H9 (cell line): ENCODE measurements around the gene DPM1. TPM values are rescaled to one million over a fixed set of nuclear protein-coding genes. Genes with fewer than 3 reads are reported as not detected.

Experiments used
- DNase-seq: peaks from one replicate; pipeline ENCODE4 v3.0.0-alpha.2; 2017
- H2AFZ ChIP-seq: one replicate; pipeline ENCODE4 v1.6.1; 2013; ENCODE audit warnings: mild to moderate bottlenecking, low read length, control low read depth, moderate library complexity
- H2AK5ac ChIP-seq: 2 replicates; pipeline ENCODE4 v1.6.1; 2013; ENCODE audit warnings: low read length, control low read depth, mixed read lengths; ENCODE audit not compliant: insufficient read length
- H2BK120ac ChIP-seq: one replicate; pipeline ENCODE4 v1.6.1; 2013; ENCODE audit warnings: low read depth, mild to moderate bottlenecking, low read length, control low read depth, inconsistent platforms; ENCODE audit not compliant: poor library complexity, severe bottlenecking
- H2BK12ac ChIP-seq: 2 replicates; pipeline ENCODE4 v1.6.1; 2013; ENCODE audit warnings: low read length, control low read depth, mixed read lengths, low read depth; ENCODE audit not compliant: insufficient read length
- H2BK15ac ChIP-seq: 2 replicates; pipeline ENCODE4 v1.6.1; 2013; ENCODE audit warnings: low read depth, low read length, control low read depth
- H2BK20ac ChIP-seq: one replicate; pipeline ENCODE4 v1.6.1; 2013; ENCODE audit warnings: low read depth, mild to moderate bottlenecking, low read length, control low read depth, inconsistent platforms; ENCODE audit not compliant: poor library complexity, severe bottlenecking
- H2BK5ac ChIP-seq: 2 replicates; pipeline ENCODE4 v1.6.1; 2013; ENCODE audit warnings: low read length, control low read depth, mixed read lengths; ENCODE audit not compliant: insufficient read length
- H3K14ac ChIP-seq: 2 replicates; pipeline ENCODE4 v1.6.1; 2013; ENCODE audit warnings: low read length, control low read depth; ENCODE audit not compliant: insufficient read depth
- H3K18ac ChIP-seq: 2 replicates; pipeline ENCODE4 v1.6.1; 2013; ENCODE audit warnings: low read depth, mild to moderate bottlenecking, mixed read lengths, low read length, control low read depth; ENCODE audit not compliant: insufficient read length
- H3K23ac ChIP-seq: 2 replicates; pipeline ENCODE4 v1.6.1; 2013; ENCODE audit warnings: low read length, control low read depth, mixed read lengths, low read depth; ENCODE audit not compliant: insufficient read length
- H3K23me2 ChIP-seq: 2 replicates; pipeline ENCODE4 v1.6.1; 2013; ENCODE audit warnings: low read depth, mild to moderate bottlenecking, mixed read lengths, low read length, control low read depth; ENCODE audit not compliant: insufficient read length, poor library complexity, severe bottlenecking
- H3K27ac ChIP-seq: 2 replicates; pipeline ENCODE4 v1.5.1; 2013; ENCODE audit warnings: low read length, control low read depth, mixed read lengths, low read depth; ENCODE audit not compliant: insufficient read length
- H3K27me3 ChIP-seq: 2 replicates; pipeline ENCODE4 v1.6.1; 2013; ENCODE audit warnings: low read length, control low read depth, inconsistent platforms; ENCODE audit not compliant: insufficient read depth
- H3K4ac ChIP-seq: 2 replicates; pipeline ENCODE4 v1.6.1; 2013; ENCODE audit warnings: low read depth, mild to moderate bottlenecking, control low read depth, inconsistent platforms, low read length, moderate library complexity
- H3K4me1 ChIP-seq: 2 replicates; pipeline ENCODE4 v1.6.1; 2013; ENCODE audit warnings: low read length, control low read depth, inconsistent platforms; ENCODE audit not compliant: insufficient read depth
- H3K4me2 ChIP-seq: 2 replicates; pipeline ENCODE4 v1.6.1; 2013; ENCODE audit warnings: low read length, control low read depth, mixed read lengths; ENCODE audit not compliant: insufficient read length, insufficient read depth
- H3K56ac ChIP-seq: 2 replicates; pipeline ENCODE4 v1.6.1; 2013; ENCODE audit warnings: low read depth, mild to moderate bottlenecking, mixed read lengths, low read length, control low read depth; ENCODE audit not compliant: insufficient read length
- H3K79me1 ChIP-seq: 2 replicates; pipeline ENCODE4 v1.6.1; 2013; ENCODE audit warnings: low read depth, mild to moderate bottlenecking, moderate library complexity, low read length, control low read depth, inconsistent platforms; ENCODE audit not compliant: insufficient read depth, poor library complexity, severe bottlenecking
- H3K79me2 ChIP-seq: 2 replicates; pipeline ENCODE4 v1.6.1; 2013; ENCODE audit warnings: low read length, control low read depth, inconsistent platforms; ENCODE audit not compliant: insufficient read depth
- H3K9ac ChIP-seq: 2 replicates; pipeline ENCODE4 v1.6.1; 2013; ENCODE audit warnings: low read length, control low read depth, mixed read lengths; ENCODE audit not compliant: insufficient read length; ENCODE audit errors: extremely low read depth
- H3K9me3 ChIP-seq: one replicate; pipeline ENCODE4 v1.6.1; 2013; ENCODE audit warnings: low read depth, low read length, inconsistent platforms; ENCODE audit not compliant: control insufficient read depth
- H3T11ph ChIP-seq: one replicate; pipeline ENCODE4 v1.6.1; 2013; ENCODE audit warnings: mild to moderate bottlenecking, low read length, control low read depth, inconsistent platforms
- H4K20me1 ChIP-seq: one replicate; pipeline ENCODE4 v1.6.1; 2013; ENCODE audit not compliant: control insufficient read depth, insufficient read length, insufficient read depth
- H4K5ac ChIP-seq: 2 replicates; pipeline ENCODE4 v1.6.1; 2013; ENCODE audit warnings: low read depth, mild to moderate bottlenecking, mixed read lengths, low read length, control low read depth; ENCODE audit not compliant: insufficient read length
- H4K8ac ChIP-seq: replicated peaks from 2 replicates; pipeline ENCODE4 v1.6.1; 2013; ENCODE audit warnings: low read length, control low read depth, mixed read lengths, low read depth; ENCODE audit not compliant: insufficient read length
- H4K91ac ChIP-seq: 2 replicates; pipeline ENCODE4 v1.6.1; 2013; ENCODE audit warnings: low read depth, mild to moderate bottlenecking, moderate library complexity, mixed read lengths, low read length, control low read depth; ENCODE audit not compliant: insufficient read length
- H3K27ac Mint-ChIP-seq, 3 experiments: 2 replicates in 2 of 3; 3 replicates in 1 of 3; pipeline ENCODE4 v1.8.0; 2020 to 2021; ENCODE audit warnings: mixed read lengths in 3 of 3, mild to moderate bottlenecking in 1 of 3, moderate library complexity in 1 of 3
- H3K27me3 Mint-ChIP-seq: 2 replicates; pipeline ENCODE4 v1.8.0; 2021; ENCODE audit warnings: low read depth, mild to moderate bottlenecking, moderate library complexity, mixed read lengths
- H3K36me3 Mint-ChIP-seq, 3 experiments: 2 replicates in 2 of 3; 3 replicates in 1 of 3; pipeline ENCODE4 v1.8.0; 2020 to 2021; ENCODE audit warnings: low read depth in 3 of 3, mixed read lengths in 3 of 3; ENCODE audit not compliant: insufficient read depth in 1 of 3
- H3K4me1 Mint-ChIP-seq, 2 experiments: 2 replicates each; pipeline ENCODE4 v1.8.0; 2020; ENCODE audit warnings: mixed read lengths in 2 of 2
- H3K4me3 Mint-ChIP-seq, 2 experiments: 2 replicates in 1 of 2; 3 replicates in 1 of 2; pipeline ENCODE4 v1.8.0; 2020 to 2021; ENCODE audit warnings: mild to moderate bottlenecking in 2 of 2, mixed read lengths in 2 of 2, moderate library complexity in 1 of 2
- H3K9me3 Mint-ChIP-seq, 2 experiments: 2 replicates in 1 of 2; 3 replicates in 1 of 2; pipeline ENCODE4 v1.8.0; 2020; ENCODE audit warnings: mild to moderate bottlenecking in 2 of 2, mixed read lengths in 2 of 2, moderate library complexity in 1 of 2
- WGBS: extraction: QIAGEN DNeasy Blood & Tissue Kit; methylation state at CpG from one replicate; pipeline ENCODE4 v1.1.7; 2013; ENCODE audit warnings: missing lambda C conversion rate, low lambda C conversion rate, mixed read lengths; ENCODE audit not compliant: insufficient read length; ENCODE audit errors: extremely low coverage; 5-methylcytosine and 5-hydroxymethylcytosine counted together
- total RNA-seq: library from RNA; stranded (reverse); gene quantifications from 2 replicates; pipeline ENCODE4 v1.2.1, GENCODE V29; 2021
- TF ChIP-seq, protein P1 (sequence below): fragments of 200-600 bp; sonication (generic); conservative IDR thresholded peaks from 3 replicates; pipeline ENCODE4 v1.8.0; 2021; ENCODE audit warnings: antibody characterized with exemption, mild to moderate bottlenecking

Gene DPM1
- total RNA-seq, 1 experiment from 2014 or later: 64.0 TPM

DNA sequence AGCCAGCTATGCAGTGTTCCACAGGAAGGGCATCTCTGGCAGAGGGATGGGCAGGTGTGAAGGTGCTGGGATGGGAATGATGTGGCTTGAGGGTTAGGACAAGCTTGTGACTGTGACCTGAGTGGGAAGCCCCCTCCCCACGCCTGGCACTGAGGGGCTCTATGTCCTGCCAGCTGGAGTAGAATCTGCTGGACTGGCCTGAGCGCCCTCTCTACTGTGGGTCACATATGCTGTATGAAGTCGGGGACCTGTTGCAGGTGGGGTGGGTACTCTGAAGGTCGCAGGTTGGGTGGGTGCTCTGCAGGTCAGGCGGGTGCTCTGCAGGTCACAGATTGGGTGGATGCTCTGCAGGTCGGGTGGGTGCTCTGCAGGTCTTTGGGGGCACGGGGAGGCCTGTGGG lies 44.3 kb upstream of the DPM1 start:
- Histone ChIP-seq H3K79me1 (no peaks in the 10 kb centered on the region), H3K4me2 (no peak overlapping the region), H2BK15ac (no peak overlapping the region), H3K4ac (no peak overlapping the region), H3K4me1 (no peaks in the 10 kb centered on the region), H2AK5ac (no peak overlapping the region), H4K8ac (no peak overlapping the region), H4K5ac (no peak overlapping the region), H2BK12ac (no peak overlapping the region), H4K91ac (no peak overlapping the region), H2BK5ac (no peak overlapping the region), H3K9ac (no peak overlapping the region), H3K9me3 (no peaks in the 10 kb centered on the region), H3K27me3 (no peaks in the 10 kb centered on the region), H2BK20ac (no peak overlapping the region), H3K56ac (no peak overlapping the region), H3K79me2 (no peaks in the 10 kb centered on the region), H4K20me1 (no peaks in the 10 kb centered on the region), H3K23me2 (no peaks in the 10 kb centered on the region), H3K23ac (no peak overlapping the region), H2AFZ (no peak overlapping the region), H3K18ac (no peak overlapping the region), H3K27ac (no peak overlapping the region), H3T11ph (no peak overlapping the region), H2BK120ac (no peak overlapping the region), H3K14ac (no peak overlapping the region)
- H3K4me3 Mint-ChIP-seq: no peak overlapping the region
- TF ChIP-seq, protein P1, sequence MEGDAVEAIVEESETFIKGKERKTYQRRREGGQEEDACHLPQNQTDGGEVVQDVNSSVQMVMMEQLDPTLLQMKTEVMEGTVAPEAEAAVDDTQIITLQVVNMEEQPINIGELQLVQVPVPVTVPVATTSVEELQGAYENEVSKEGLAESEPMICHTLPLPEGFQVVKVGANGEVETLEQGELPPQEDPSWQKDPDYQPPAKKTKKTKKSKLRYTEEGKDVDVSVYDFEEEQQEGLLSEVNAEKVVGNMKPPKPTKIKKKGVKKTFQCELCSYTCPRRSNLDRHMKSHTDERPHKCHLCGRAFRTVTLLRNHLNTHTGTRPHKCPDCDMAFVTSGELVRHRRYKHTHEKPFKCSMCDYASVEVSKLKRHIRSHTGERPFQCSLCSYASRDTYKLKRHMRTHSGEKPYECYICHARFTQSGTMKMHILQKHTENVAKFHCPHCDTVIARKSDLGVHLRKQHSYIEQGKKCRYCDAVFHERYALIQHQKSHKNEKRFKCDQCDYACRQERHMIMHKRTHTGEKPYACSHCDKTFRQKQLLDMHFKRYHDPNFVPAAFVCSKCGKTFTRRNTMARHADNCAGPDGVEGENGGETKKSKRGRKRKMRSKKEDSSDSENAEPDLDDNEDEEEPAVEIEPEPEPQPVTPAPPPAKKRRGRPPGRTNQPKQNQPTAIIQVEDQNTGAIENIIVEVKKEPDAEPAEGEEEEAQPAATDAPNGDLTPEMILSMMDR: no peak
- WGBS: no CpG with 5 or more reads among the region's 7 CpGs
- H3K4me1 Mint-ChIP-seq: peaks cover 3 to 6% of the 10 kb centered on the region in 2 experiments; a peak in 1 of 4 replicates
- H3K27ac Mint-ChIP-seq: peak overlapping the region in 1 of 3 experiments; percentile 66; a peak in 1 of 7 replicates
- H3K36me3 Mint-ChIP-seq: peaks cover 7 to 9% (median 7%) of the 10 kb centered on the region in 3 experiments; a peak in 5 of 7 replicates
- no peaks in the 10 kb centered on the region for H3K9me3 Mint-ChIP-seq
- DNase-seq: no peak
- H3K27me3 Mint-ChIP-seq: peaks cover 2% of the 10 kb centered on the region; the same call in 1 of the 2 replicates
